Measurements from ENCODE around the gene ZNF74. TPM values are rescaled to one million over a fixed set of nuclear protein-coding genes. Genes with fewer than 3 reads are reported as not detected.
"Not testable (repeated sequence)": the region's sequence is repeated elsewhere in the genome, so short reads cannot be mapped to it uniquely, and the experiment has no call there.

ZNF74 gene
- total RNA-seq, result 10 to 100 TPM; 15.4 to 15.9 TPM

DNA sequence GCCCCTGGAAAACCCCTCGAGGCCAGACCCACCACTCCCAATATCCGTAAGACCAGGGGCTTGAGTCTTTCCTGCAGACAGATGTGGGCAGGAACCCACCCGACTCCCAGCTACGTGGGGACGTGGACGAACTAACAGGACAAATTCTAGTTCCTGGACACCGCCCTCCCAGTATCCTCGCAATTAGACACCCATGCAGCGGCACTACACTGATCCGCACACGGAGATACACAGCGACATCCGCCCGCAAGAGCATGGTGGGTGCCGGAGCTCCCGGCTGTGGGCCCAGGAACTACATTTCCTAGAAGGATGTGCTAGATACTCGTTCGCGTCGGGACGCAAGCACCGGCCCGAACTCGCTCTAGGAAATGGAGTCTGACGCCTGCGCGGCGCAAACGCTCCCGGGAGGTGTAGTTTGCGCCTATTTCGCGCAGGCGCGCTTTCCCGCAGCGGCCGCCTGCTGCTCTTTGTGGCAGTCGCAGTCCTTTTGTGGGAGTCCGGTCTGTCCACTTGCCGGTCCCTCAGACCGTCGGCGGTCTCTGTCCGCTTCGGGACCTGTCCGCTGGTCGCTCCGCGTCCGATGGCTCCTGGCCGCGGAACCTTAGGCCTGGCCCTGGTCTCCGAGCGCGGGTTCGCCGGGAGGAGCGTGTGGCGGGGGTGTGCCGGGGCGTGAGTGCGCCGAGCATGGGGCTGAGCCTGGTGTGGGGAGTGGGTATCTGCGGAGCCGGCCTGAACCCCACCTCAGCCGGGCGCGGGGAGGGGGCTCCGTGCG is at the start of gene ZNF74:
TSS of gene ZNF74 (plus strand) at position 447 of the 772 bp plus-strand sequence. CDS start 478 bp downstream, outside the sequence.
- ChIA-PET CTCF (interaction anchor here (0.7 to 1.5 kb wide), 6 partner anchors 10 to 237 kb away, joined by 3 to 6 read pairs (median 4); no protein-coding TSS in a partner anchor), POLR2A (no interaction called here)

DNA sequence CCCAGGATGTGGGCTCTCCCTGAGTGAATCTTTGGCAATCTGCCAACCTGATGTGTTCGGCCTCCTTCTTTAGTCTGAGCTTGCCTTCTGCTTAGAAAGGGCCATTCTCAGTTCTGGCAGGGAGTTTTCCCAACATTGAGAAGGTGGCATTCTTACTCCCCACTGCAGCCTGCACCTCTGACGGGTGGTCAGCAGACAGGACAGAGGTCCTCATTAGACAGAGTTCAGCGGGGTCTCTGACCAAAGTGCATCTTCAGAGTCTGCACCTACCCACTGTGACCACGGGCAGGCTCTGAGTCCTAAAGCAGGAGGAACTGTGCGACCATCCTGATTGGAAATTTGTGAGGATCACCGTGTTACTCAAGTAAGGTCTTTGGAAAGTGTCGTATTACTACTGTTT is 47.4 kb upstream of the ZNF74 start:
- POLR2A ChIA-PET, CTCF ChIA-PET: not testable (repeated sequence)

GRCh38 chr22:20352536-20352935 is 41.4 kb upstream of the ZNF74 start:
- POLR2A ChIA-PET, CTCF ChIA-PET: not testable (repeated sequence)

DNA sequence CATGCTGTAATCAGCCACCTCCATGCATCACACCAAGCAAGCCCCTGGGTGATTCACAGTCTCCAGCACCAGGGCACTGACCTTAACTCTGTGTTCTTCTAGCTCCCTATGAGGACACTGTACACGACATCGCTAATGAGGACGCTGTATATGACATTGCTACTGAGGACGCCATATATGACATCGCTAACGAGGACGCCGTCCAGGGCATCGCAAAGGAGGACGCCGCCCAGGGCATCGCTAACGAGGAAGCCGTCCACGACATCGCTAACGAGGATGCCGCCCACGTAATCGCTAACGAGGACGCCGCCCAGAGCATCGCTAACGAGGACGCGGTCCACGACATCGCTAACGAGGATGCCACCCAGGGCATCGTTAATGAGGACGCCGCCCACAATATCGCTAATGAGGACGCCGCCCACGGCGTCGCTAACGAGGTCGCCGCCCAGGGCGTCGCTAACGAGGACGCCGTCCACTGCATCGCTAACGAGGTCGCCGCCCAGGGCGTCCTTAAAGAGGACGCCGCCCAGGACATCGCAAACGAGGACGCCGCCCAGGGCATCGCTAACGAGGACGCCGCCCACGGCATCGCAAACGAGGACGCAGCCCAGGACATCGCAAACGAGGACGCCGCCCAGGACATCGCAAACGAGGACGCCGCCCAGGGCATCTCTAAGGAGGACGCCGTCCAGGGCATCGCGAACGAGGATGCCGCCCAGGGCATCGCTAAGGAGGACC is 39.5 kb upstream of the ZNF74 start:
- ChIA-PET POLR2A (no interaction called here), CTCF (no interaction called here)

DNA sequence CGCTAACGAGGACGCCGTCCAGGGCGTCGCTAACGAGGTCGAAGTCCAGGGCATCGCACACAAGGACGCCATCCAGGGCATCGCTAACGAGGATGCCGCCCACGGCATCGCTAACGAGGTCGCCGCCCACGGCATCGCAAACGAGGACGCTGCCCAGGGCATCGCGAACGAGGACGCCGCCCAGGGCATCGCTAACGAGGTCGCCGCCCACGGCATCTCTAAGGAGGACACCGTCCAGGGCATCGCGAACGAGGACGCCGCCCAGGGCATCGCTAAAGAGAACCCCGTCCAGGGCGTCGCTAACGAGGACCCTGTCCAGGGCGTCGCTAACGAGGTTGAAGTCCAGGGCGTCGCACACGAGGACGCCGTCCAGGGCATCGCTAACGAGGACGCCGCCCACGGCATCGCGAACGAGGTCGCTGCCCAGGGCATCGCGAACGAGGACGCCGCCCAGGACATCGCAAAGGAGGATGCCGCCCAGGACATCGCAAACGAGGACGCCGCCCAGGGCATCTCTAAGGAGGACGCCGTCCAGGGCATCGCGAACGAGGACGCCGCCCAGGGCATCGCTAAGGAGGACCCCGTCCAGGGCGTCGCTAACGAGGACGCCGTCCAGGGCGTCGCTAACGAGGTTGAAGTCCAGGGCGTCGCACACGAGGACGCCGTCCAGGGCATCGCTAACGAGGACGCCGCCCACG is 37.9 kb upstream of the ZNF74 start:
- CTCF ChIA-PET, result not testable (repeated sequence)

DNA sequence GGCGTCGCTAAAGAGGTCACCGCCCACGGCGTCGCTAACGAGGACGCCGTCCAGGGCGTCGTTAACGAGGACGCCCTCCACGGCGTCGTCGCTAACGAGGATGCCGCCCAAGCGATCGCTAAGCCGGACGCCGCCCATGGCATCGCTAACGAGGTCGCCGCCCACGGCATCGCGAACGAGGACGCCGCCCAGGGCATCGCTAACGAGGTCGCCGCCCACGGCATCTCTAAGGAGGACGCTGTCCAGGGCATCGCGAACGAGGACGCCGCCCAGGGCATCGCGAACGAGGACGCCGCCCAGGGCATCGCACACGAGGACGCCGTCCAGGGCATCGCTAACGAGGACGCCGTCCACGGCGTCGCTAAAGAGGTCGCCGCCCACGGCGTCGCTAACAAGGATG is 37.0 kb upstream of the ZNF74 start:
- CTCF ChIA-PET, POLR2A ChIA-PET: not testable (repeated sequence)

More for the DNA sequence above, 37.9 kb upstream of the ZNF74 start:
- POLR2A ChIA-PET, result not testable (repeated sequence)

GRCh38 chr22:20357967-20358366 is 36.0 kb upstream of the ZNF74 start:
- CTCF ChIA-PET, POLR2A ChIA-PET: not testable (repeated sequence)

- POLR2A ChIA-PET, CTCF ChIA-PET: not testable (repeated sequence)
These were observed 35.3 kb upstream of the ZNF74 start for GRCh38 chr22:20358503-20359239.

- POLR2A ChIA-PET, CTCF ChIA-PET: not testable (repeated sequence)
These were observed 33.7 kb upstream of the ZNF74 start for GRCh38 chr22:20360261-20360660.

DNA sequence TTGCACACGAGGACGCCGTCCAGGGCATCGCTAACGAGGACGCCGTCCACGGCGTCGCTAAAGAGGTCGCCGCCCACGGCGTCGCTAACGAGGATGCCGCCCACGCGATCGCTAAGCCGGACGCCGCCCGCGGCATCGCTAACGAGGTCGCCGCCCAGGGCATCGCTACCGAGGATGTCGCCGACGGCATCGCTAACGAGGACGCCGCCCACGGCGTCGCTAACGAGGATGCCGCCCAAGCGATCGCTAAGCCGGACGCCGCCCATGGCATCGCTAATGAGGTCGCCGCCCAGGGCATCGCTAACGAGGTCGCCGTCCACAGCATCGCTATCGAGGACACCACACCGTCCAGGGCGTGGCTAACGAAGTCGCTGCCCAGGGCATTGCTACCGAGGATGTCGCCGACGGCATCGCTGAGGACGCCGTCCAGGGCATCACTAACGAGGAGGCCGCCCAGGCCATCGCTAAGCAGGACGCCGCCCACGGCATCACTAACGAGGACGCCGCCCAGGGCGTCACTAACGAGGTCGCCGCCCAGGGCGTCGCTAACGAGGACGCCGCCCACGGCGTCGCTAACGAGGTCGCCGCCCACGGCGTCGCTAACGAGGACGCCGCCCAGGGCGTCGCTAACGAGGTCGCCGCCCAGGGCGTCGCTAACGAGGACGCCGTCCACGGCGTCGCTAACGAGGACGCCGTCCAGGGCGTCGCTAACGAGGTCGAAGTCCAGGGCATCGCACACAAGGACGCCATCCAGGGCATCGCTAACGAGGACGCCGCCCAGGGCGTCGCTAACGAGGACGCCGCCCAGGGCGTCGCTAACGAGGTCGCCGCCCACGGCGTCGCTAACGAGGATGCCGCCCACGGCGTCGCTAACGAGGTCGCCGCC is 32.8 kb upstream of the ZNF74 start:
- CTCF ChIA-PET, POLR2A ChIA-PET: not testable (repeated sequence)

DNA sequence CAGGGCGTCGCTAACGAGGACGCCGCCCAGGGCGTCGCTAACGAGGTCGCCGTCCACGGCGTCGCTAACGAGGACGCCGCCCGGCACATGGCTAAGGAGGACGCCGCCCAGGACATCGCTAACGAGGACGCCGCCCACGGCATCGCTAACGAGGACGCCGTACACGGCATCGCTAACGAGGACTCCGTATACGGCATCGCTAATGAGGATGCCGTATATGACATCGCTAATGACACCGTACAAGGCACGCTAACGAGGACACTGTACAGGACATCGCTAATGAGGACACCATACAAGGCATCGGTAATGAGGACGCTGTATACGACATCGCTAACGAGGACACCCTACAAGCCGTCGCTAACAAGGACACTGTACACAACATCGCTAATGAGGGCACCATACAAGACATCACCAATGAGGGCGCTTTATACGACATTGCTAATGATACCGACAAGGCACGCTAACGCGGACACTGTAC is 32.2 kb upstream of the ZNF74 start:
- POLR2A ChIA-PET, CTCF ChIA-PET: not testable (repeated sequence)

DNA sequence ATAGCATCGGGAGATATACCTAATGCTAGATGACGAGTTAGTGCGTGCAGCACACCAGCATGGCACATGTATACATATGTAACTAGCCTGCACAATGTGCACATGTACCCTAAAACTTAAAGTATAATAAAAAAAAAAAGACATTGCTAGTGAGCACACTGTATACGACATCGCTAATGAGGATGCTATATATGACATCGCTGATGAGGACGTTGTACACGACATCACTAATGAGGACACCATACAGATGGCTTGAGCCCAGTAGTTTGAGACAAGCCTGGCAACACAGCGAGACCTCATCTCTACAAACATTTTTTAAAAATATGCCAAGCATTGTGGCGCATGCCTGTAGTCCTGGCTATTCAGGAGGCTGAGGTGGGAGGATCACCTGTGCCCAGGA is 31.5 kb upstream of the ZNF74 start:
- POLR2A ChIA-PET, CTCF ChIA-PET: not testable (repeated sequence)

DNA sequence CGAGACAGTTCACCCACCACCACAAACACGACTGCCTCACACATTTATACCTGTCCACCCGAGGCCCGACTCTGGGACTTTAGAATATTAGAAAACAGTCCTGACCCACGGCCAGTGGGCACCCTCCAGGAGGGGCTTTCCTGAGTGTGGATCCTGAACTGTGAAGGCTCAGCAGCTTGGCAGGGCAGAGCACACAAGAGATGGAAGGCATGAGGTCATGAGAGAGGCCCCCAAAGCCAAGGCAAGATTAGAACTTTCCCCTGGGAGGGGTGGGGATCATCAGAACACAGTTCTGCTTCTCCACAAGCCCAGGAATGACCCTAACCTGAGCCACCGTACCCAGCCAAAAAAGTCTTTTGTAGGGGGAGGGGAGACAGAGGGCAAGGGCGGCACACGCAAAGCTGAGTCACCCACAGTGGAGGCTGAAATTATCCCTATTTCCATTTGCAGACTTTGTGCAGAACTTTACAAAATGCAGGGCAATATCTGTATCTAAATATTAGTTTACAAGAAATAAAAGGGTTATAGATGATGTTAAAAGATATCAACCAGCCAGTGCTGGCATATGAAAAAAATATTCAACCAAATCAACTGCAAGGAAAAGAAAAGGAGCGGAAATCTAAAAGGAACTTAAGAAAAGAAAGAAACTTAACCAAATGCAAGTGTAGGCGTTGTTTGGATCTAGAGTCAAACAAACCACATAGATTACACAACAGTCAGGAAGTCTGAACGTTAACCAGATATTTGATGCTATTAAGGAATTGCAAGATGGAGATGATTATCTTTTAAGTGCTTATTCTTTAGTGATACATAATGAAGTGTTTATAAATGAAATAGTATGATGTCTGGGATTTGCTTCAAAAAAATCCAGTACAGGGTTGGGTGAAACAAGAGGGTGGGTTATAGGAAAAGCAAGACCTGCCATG is 29.4 kb upstream of the ZNF74 start:
- POLR2A ChIA-PET, result interaction anchor here (0.7 kb wide), 1 partner anchor 121 kb away, joined by 3 read pairs; no protein-coding TSS in a partner anchor
- CTCF ChIA-PET, result not testable (repeated sequence)

DNA sequence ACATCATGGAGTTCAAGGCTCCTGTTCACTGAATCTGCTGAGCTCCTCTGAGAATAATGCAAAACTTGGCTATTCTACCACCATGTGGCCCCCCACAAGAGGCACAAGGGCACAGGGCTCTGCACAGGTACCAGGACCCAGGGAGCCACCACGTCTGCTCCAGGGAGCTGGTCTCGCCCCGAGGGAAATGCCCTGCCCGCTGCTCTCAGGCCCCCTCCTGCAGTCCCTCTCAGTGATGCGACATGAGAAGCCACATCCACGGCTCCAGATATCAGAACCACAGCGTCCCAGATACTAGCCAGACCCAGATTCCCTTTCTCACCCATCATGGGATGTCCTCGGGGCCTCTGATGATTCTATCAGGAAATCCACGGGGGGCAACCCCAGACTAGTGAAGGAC is 27.1 kb upstream of the ZNF74 start:
- POLR2A ChIA-PET, result not testable (repeated sequence)
- CTCF ChIA-PET, result interaction anchor here (0.6 kb wide), 1 partner anchor 234 kb away, joined by 3 read pairs; no protein-coding TSS in a partner anchor

GRCh38 chr22:20368875-20369274 is 25.1 kb upstream of the ZNF74 start:
- CTCF ChIA-PET, POLR2A ChIA-PET: not testable (repeated sequence)

DNA sequence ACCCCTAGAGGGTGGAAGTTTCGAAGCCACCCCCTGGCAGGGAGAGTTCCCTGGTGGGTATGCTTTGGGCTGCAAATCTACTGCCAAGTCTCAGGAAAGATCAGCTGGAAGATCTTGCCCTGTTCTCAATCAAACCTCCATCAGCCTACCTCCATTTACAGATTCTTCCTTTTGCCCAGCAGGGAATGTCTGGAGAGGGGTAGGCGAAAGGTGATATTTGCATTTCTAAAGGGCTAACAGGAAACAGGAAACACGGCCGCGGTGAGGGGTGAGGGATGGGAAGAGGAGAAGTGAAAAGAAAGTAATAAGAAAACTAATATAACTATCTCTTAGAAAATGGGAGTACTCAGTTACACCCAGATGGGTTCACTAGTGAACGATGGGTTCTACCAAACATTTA is 22.3 kb upstream of the ZNF74 start:
- CTCF ChIA-PET, POLR2A ChIA-PET: not testable (repeated sequence)

GRCh38 chr22:20372406-20372854 is 21.5 kb upstream of the ZNF74 start:
- POLR2A ChIA-PET, result not testable (repeated sequence)

GRCh38 chr22:20373195-20373706 is 20.7 kb upstream of the ZNF74 start:
- POLR2A ChIA-PET, CTCF ChIA-PET: not testable (repeated sequence)

More at GRCh38 chr22:20372406-20372854, 21.5 kb upstream of the ZNF74 start:
- CTCF ChIA-PET, result not testable (repeated sequence)

All from activated CD8-positive, alpha-beta memory T cell treated with anti-CD3 and anti-CD28 coated beads for 36 hours (primary cell).